BE2C (cell line): ENCODE data around the gene ZCCHC14.
"Not testable (repeated sequence)": the region's sequence is repeated elsewhere in the genome, so short reads cannot be mapped to it uniquely, and the experiment has no call there.

Experiments
- DNase-seq: peaks from one replicate; pipeline ENCODE4 v3.0.0-alpha.2; 2020
- H3K27me3 ChIP-seq: fragments of 250-450 bp; sonication (Bioruptor Pico); 2 replicates; pipeline ENCODE4 v1.5.1; 2020; ENCODE audit warnings: mild to moderate bottlenecking
- H3K36me3 ChIP-seq: fragments of 250-450 bp; sonication (Bioruptor Pico); 2 replicates; pipeline ENCODE4 v1.5.1; 2020; ENCODE audit warnings: mild to moderate bottlenecking
- H3K4me1 ChIP-seq: fragments of 250-450 bp; sonication (Bioruptor Pico); 2 replicates; pipeline ENCODE4 v1.5.1; 2020
- H3K4me3 ChIP-seq: 2 replicates; pipeline ENCODE4 v1.5.1; 2011; ENCODE audit warnings: low read depth, low read length
- H3K9me3 ChIP-seq: fragments of 250-450 bp; sonication (Bioruptor Pico); 2 replicates; pipeline ENCODE4 v1.5.1; 2020
- TF ChIP-seq, protein P1 (sequence below): IDR thresholded peaks from 2 replicates; pipeline ENCODE4 v1.5.1; 2012; ENCODE audit warnings: mild to moderate bottlenecking, low read depth, low read length

ZCCHC14 gene

GRCh38 chr16:87502308-87502969 is 9.6 kb upstream of the ZCCHC14 start:
- H3K27me3 ChIP-seq, result no peaks in the 10 kb centered on the region
- TF ChIP-seq, protein P1, sequence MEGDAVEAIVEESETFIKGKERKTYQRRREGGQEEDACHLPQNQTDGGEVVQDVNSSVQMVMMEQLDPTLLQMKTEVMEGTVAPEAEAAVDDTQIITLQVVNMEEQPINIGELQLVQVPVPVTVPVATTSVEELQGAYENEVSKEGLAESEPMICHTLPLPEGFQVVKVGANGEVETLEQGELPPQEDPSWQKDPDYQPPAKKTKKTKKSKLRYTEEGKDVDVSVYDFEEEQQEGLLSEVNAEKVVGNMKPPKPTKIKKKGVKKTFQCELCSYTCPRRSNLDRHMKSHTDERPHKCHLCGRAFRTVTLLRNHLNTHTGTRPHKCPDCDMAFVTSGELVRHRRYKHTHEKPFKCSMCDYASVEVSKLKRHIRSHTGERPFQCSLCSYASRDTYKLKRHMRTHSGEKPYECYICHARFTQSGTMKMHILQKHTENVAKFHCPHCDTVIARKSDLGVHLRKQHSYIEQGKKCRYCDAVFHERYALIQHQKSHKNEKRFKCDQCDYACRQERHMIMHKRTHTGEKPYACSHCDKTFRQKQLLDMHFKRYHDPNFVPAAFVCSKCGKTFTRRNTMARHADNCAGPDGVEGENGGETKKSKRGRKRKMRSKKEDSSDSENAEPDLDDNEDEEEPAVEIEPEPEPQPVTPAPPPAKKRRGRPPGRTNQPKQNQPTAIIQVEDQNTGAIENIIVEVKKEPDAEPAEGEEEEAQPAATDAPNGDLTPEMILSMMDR, result no peak
- H3K4me3 ChIP-seq, result no peak overlapping the region
- H3K9me3 ChIP-seq, result no peaks in the 10 kb centered on the region
- peaks cover 2% of the 10 kb centered on the region; the same call in 1 of the 2 replicates for H3K4me1 ChIP-seq
- H3K36me3 ChIP-seq, result no peaks in the 10 kb centered on the region
- DNase-seq, result no peak

GRCh38 chr16:87501117-87501516 is 8.3 kb upstream of the ZCCHC14 start:
- Histone ChIP-seq H3K4me1 (peaks cover 2% of the 10 kb centered on the region; the same call in 1 of the 2 replicates), H3K36me3 (no peaks in the 10 kb centered on the region), H3K9me3 (no peaks in the 10 kb centered on the region), H3K4me3 (no peak overlapping the region), H3K27me3 (no peaks in the 10 kb centered on the region)
- DNase-seq, result no peak
- TF ChIP-seq, protein P1, result no peak

DNA sequence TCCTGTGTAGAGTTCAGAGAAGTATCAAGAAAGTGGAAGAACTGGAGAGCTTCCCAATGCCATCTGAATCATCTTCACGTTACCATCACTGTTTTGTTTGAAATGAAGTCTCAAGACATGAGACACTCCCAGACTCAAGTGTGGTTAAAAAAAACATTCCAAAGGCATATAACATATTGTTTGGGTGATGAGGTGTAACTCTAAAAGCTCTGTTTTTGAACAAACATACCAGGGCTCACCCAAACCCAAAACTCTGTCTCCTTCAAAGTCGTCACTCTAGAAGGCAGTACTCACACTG is 6.3 kb upstream of the ZCCHC14 start:
- Histone ChIP-seq H3K36me3 (no peaks in the 10 kb centered on the region), H3K9me3 (no peaks in the 10 kb centered on the region), H3K4me1 (peaks cover 2% of the 10 kb centered on the region; the same call in 1 of the 2 replicates), H3K27me3 (no peaks in the 10 kb centered on the region), H3K4me3 (no peak overlapping the region)
- TF ChIP-seq, protein P1, result no peak
- no peak for DNase-seq

DNA sequence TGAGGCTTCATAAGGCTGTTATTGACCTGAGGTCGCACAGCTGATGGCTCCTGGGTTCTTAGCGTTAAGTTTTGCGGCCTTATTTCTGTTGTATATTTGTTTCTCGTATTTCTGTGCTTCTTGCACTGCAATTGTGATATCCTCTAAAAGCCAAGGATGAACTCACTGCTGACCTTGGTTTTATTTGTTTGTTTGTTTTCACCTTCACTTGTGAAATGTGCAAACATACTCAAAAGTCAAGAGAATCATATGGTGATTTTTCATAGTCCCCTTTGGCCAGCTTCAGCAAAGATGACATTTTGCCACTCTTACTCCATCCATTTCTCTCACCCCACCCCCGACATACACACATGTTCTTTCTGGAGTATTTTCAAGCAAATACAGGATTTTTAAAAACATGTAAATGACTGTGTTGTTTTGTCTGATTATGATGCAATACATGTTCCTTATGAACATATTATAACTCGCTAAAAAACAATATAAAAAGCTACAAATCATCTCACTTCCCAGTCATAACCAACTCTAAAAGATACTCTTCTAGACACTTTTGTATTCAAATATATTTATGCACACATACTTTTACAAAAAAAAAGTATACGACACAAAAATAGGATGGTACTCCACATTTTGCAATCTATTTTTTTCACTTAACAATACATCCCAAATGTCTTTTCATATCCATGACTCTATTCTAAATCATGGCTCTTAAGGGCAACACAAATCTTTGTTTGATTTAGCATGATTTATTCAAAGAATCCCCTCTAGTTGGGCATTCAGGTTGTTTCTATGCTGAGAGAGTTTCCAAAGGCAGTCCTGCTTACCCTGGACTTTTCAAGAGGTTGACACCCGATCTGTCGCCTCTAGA is 5.7 kb upstream of the ZCCHC14 start:
- Histone ChIP-seq H3K4me1 (peaks cover 2% of the 10 kb centered on the region; the same call in 1 of the 2 replicates), H3K36me3 (no peaks in the 10 kb centered on the region), H3K27me3 (no peaks in the 10 kb centered on the region), H3K4me3 (no peak overlapping the region), H3K9me3 (no peaks in the 10 kb centered on the region)
- DNase-seq, result no peak
- TF ChIP-seq, protein P1, result no peak

- not testable (repeated sequence) for H3K9me3 ChIP-seq, H3K27me3 ChIP-seq, H3K4me1 ChIP-seq, DNase-seq, H3K36me3 ChIP-seq, H3K4me3 ChIP-seq
These were observed 5.0 kb upstream of the ZCCHC14 start for GRCh38 chr16:87497767-87498290.

GRCh38 chr16:87497023-87497766 is 4.4 kb upstream of the ZCCHC14 start:
- H3K4me3 ChIP-seq, H3K4me1 ChIP-seq, H3K9me3 ChIP-seq, H3K27me3 ChIP-seq, DNase-seq, H3K36me3 ChIP-seq: not testable (repeated sequence)
